HepG2 (cell line): ENCODE data around the gene RCBTB2.

Experiments used
- CTCF ChIP-seq: sonication (generic); formaldehyde crosslinking; IDR thresholded peaks from 2 replicates; pipeline ENCODE4 v1.5.0; 2020; ENCODE audit warnings: mild to moderate bottlenecking, missing genetic modification reagents, moderate library complexity
- EZH2 ChIP-seq: conservative IDR thresholded peaks from 2 replicates; pipeline ENCODE4 v1.6.1; 2012; ENCODE audit warnings: mild to moderate bottlenecking, low read depth, low read length, moderate library complexity
- KDM1A ChIP-seq: IDR thresholded peaks from 2 replicates; pipeline ENCODE4 v1.6.1; 2016; ENCODE audit warnings: missing compliant biosample characterization
- MEF2D ChIP-seq: sonication (generic); formaldehyde crosslinking; IDR thresholded peaks from 2 replicates; pipeline ENCODE4 v1.5.1; 2020; ENCODE audit warnings: mild to moderate bottlenecking, missing genetic modification reagents
- POLR2A ChIP-seq, 2 experiments: IDR thresholded peaks; 2 replicates each; pipeline ENCODE4 v1.6.1; 2011; ENCODE audit warnings: low read depth in 2 of 2, low read length in 2 of 2, mild to moderate bottlenecking in 1 of 2, moderate library complexity in 1 of 2; ENCODE audit not compliant: insufficient read depth in 1 of 2
- RAD51 ChIP-seq: fragments of 450-650 bp; IDR thresholded peaks from 2 replicates; pipeline ENCODE4 v1.6.1; 2016; ENCODE audit warnings: borderline replicate concordance
- RBM39 ChIP-seq: fragments of 200-400 bp; formaldehyde crosslinking; IDR thresholded peaks from one replicate; pipeline ENCODE4 v1.6.1; 2018; ENCODE audit warnings: antibody characterized with exemption, mild to moderate bottlenecking, low read depth, low read length; ENCODE audit not compliant: poor library complexity, severe bottlenecking
- SIN3A ChIP-seq: IDR thresholded peaks from 2 replicates; pipeline ENCODE4 v1.6.1; 2011; ENCODE audit warnings: low read depth, mild to moderate bottlenecking, control low read depth, low read length, borderline replicate concordance
- SRSF1 ChIP-seq: fragments of 200-400 bp; formaldehyde crosslinking; optimal IDR thresholded peaks from 2 replicates; pipeline ENCODE3; 2017; ENCODE audit warnings: mild to moderate bottlenecking, low read depth, low read length, moderate library complexity

- TF ChIP-seq RBM39 (no peak), SIN3A (no peak), POLR2A (IDR thresholded peaks at IDR 0.05; ENCODE audit: insufficient read depth in 1 of 2, low read depth in 2 of 2, low read length in 2 of 2) (no peak), RAD51 (no peak), KDM1A (CRISPR knock-in tag) (no peak), EZH2 (no peak), SRSF1 (no peak), CTCF (CRISPR knock-in tag) (no peak), MEF2D (CRISPR knock-in tag) (no peak)
Measured at GRCh38 chr13:48527955-48528354, 4.9 kb downstream of the RCBTB2 start.
